ENCODE data around the gene ARHGAP22. TPM values are rescaled to one million over a fixed set of nuclear protein-coding genes. Genes with fewer than 3 reads are reported as not detected.

ARHGAP22 gene
- total and polyA plus RNA-seq, 2 donors (not counting 1 experiment from before 2014, with no cell fraction given) = 10.4 to 75.5 TPM

- H2AFZ ChIP-seq (ENCODE audit: low read length) = no peak overlapping the region
Measured at GRCh38 chr10:48472501-48473069, 132.3 kb downstream of the ARHGAP22 start.

GRCh38 chr10:48470893-48471805 lies 133.7 kb downstream of the ARHGAP22 start:
- H3K9ac ChIP-seq (ENCODE audit: insufficient read depth, low read length) = no peak overlapping the region
- no peaks in the 10 kb centered on the region for H3K9me3 ChIP-seq (ENCODE audit: control insufficient read depth, insufficient read depth, low read depth, low read length)
- H3K4me1 ChIP-seq (ENCODE audit: control insufficient read depth, extremely low read depth, insufficient read depth, low read length) = peaks cover 3% of the 10 kb centered on the region
- no peak overlapping the region for H3K27ac ChIP-seq (ENCODE audit: insufficient read depth, low read length)
- no peaks in the 10 kb centered on the region for H4K20me1 ChIP-seq (ENCODE audit: control insufficient read depth, extremely low read depth, insufficient read depth, low read length)
- no peak for TF ChIP-seq CTCF (conservative IDR thresholded peaks at IDR 0.05 in 1 of 2, IDR thresholded peaks at IDR 0.05 in 1 of 2; ENCODE audit: low read depth in 1 of 2, low read length in 2 of 2)
- no peak for TF ChIP-seq EZH2 (IDR thresholded peaks at IDR 0.05; ENCODE audit: low read length, missing control alignments)
- DNase-seq (ENCODE audit: low read depth in 2 of 2) = peak; percentile 45 to 63
- no peak overlapping the region for H3K4me3 ChIP-seq (replicated peaks in 1 of 4; ENCODE audit: control extremely low read depth in 1 of 4, insufficient read depth in 1 of 4, low read depth in 3 of 4, low read length in 4 of 4)
- H3K36me3 ChIP-seq (ENCODE audit: control insufficient read depth, insufficient read depth, low read length) = peaks cover 1% of the 10 kb centered on the region
- no peak overlapping the region for H3K4me2 ChIP-seq (ENCODE audit: extremely low read depth, insufficient read depth, low read length)
- peaks cover 37% of the 10 kb centered on the region for H3K79me2 ChIP-seq (ENCODE audit: control insufficient read depth, insufficient read depth, low read length)
- no peaks in the 10 kb centered on the region for H3K27me3 ChIP-seq (ENCODE audit: control insufficient read depth, insufficient read depth, low read length)
- no peak overlapping the region for H2AFZ ChIP-seq (ENCODE audit: low read length)

More at GRCh38 chr10:48472501-48473069, 132.3 kb downstream of the ARHGAP22 start:
- no peak overlapping the region for H3K9ac ChIP-seq (ENCODE audit: insufficient read depth, low read length)
- peaks cover 2% of the 10 kb centered on the region for H3K4me1 ChIP-seq (ENCODE audit: control insufficient read depth, extremely low read depth, insufficient read depth, low read length)
- no peak overlapping the region for H3K27ac ChIP-seq (ENCODE audit: insufficient read depth, low read length)
- H3K4me3 ChIP-seq (replicated peaks in 1 of 4; ENCODE audit: control extremely low read depth in 1 of 4, insufficient read depth in 1 of 4, low read depth in 3 of 4, low read length in 4 of 4) = no peak overlapping the region
- peaks cover 33% of the 10 kb centered on the region for H3K79me2 ChIP-seq (ENCODE audit: control insufficient read depth, insufficient read depth, low read length)
- H3K27me3 ChIP-seq (ENCODE audit: control insufficient read depth, insufficient read depth, low read length) = no peaks in the 10 kb centered on the region
- H4K20me1 ChIP-seq (ENCODE audit: control insufficient read depth, extremely low read depth, insufficient read depth, low read length) = no peaks in the 10 kb centered on the region
- H3K36me3 ChIP-seq (ENCODE audit: control insufficient read depth, insufficient read depth, low read length) = peaks cover 1% of the 10 kb centered on the region
- H3K9me3 ChIP-seq (ENCODE audit: control insufficient read depth, insufficient read depth, low read depth, low read length) = no peaks in the 10 kb centered on the region
- no peak for DNase-seq (ENCODE audit: low read depth in 2 of 2)
- H3K4me2 ChIP-seq (ENCODE audit: extremely low read depth, insufficient read depth, low read length) = no peak overlapping the region
- TF ChIP-seq EZH2 (IDR thresholded peaks at IDR 0.05; ENCODE audit: low read length, missing control alignments) (no peak), CTCF (conservative IDR thresholded peaks at IDR 0.05 in 1 of 2, IDR thresholded peaks at IDR 0.05 in 1 of 2; ENCODE audit: low read depth in 1 of 2, low read length in 2 of 2) (no peak)

GRCh38 chr10:48470115-48470892 lies 134.6 kb downstream of the ARHGAP22 start:
- H4K20me1 ChIP-seq (ENCODE audit: control insufficient read depth, extremely low read depth, insufficient read depth, low read length) = no peaks in the 10 kb centered on the region
- H3K9ac ChIP-seq (ENCODE audit: insufficient read depth, low read length) = no peak overlapping the region
- TF ChIP-seq EZH2 (IDR thresholded peaks at IDR 0.05; ENCODE audit: low read length, missing control alignments) (no peak), CTCF (conservative IDR thresholded peaks at IDR 0.05 in 1 of 2, IDR thresholded peaks at IDR 0.05 in 1 of 2; ENCODE audit: low read depth in 1 of 2, low read length in 2 of 2) (no peak)
- H3K4me1 ChIP-seq (ENCODE audit: control insufficient read depth, extremely low read depth, insufficient read depth, low read length) = peaks cover 4% of the 10 kb centered on the region
- H3K79me2 ChIP-seq (ENCODE audit: control insufficient read depth, insufficient read depth, low read length) = peaks cover 36% of the 10 kb centered on the region
- no peak overlapping the region for H2AFZ ChIP-seq (ENCODE audit: low read length)
- no peaks in the 10 kb centered on the region for H3K27me3 ChIP-seq (ENCODE audit: control insufficient read depth, insufficient read depth, low read length)
- H3K9me3 ChIP-seq (ENCODE audit: control insufficient read depth, insufficient read depth, low read depth, low read length) = no peaks in the 10 kb centered on the region
- no peak overlapping the region for H3K4me2 ChIP-seq (ENCODE audit: extremely low read depth, insufficient read depth, low read length)
- DNase-seq (ENCODE audit: low read depth in 2 of 2) = peak; percentile 9 to 16
- peaks cover 1% of the 10 kb centered on the region for H3K36me3 ChIP-seq (ENCODE audit: control insufficient read depth, insufficient read depth, low read length)
- no peak overlapping the region for H3K4me3 ChIP-seq (replicated peaks in 1 of 4; ENCODE audit: control extremely low read depth in 1 of 4, insufficient read depth in 1 of 4, low read depth in 3 of 4, low read length in 4 of 4)
- H3K27ac ChIP-seq (ENCODE audit: insufficient read depth, low read length) = no peak overlapping the region
